Neuronal stem cell (in vitro differentiated cells): Measurements from ENCODE around the gene ATP5MC2.

Experiments used
- DNase-seq: peaks from one replicate; pipeline ENCODE4 v3.0.0-alpha.2; 2013; ENCODE audit warnings: low spot score
- H2AFZ ChIP-seq: one replicate; pipeline ENCODE4 v1.6.1; 2013; ENCODE audit warnings: mild to moderate bottlenecking, low read length, inconsistent platforms
- H2AK5ac ChIP-seq: 2 replicates; pipeline ENCODE4 v1.6.1; 2013; ENCODE audit warnings: low read depth, mild to moderate bottlenecking, inconsistent platforms, low read length, moderate library complexity, mixed read lengths
- H2BK120ac ChIP-seq: 2 replicates; pipeline ENCODE4 v1.6.1; 2013; ENCODE audit warnings: low read depth, mild to moderate bottlenecking, inconsistent platforms, low read length, moderate library complexity, mixed read lengths
- H2BK12ac ChIP-seq: one replicate; pipeline ENCODE4 v1.6.1; 2013; ENCODE audit warnings: low read length, inconsistent platforms
- H2BK15ac ChIP-seq: 2 replicates; pipeline ENCODE4 v1.6.1; 2013; ENCODE audit warnings: mild to moderate bottlenecking, low read length, inconsistent platforms, mixed read lengths
- H2BK5ac ChIP-seq: one replicate; pipeline ENCODE4 v1.6.1; 2013; ENCODE audit warnings: inconsistent platforms, mild to moderate bottlenecking, low read length, moderate library complexity
- H3K14ac ChIP-seq: one replicate; pipeline ENCODE4 v1.6.1; 2013; ENCODE audit warnings: low read length, inconsistent platforms
- H3K18ac ChIP-seq: 2 replicates; pipeline ENCODE4 v1.6.1; 2013; ENCODE audit warnings: low read length, inconsistent platforms
- H3K23ac ChIP-seq: 2 replicates; pipeline ENCODE4 v1.6.1; 2013; ENCODE audit warnings: low read depth, mild to moderate bottlenecking, mixed read lengths, low read length, inconsistent platforms; ENCODE audit not compliant: poor library complexity
- H3K27ac ChIP-seq: replicated peaks from 3 replicates; pipeline ENCODE4 v1.5.1; 2013; ENCODE audit warnings: low read length, inconsistent platforms
- H3K27me3 ChIP-seq, 3 experiments: 2 replicates each; pipeline ENCODE4 v1.6.1; 2013; ENCODE audit warnings: low read length in 3 of 3, mild to moderate bottlenecking in 2 of 3, inconsistent platforms in 1 of 3, low read depth in 1 of 3, mixed read lengths in 1 of 3, moderate library complexity in 1 of 3; ENCODE audit not compliant: control insufficient read depth in 3 of 3, insufficient read depth in 3 of 3
- H3K36me3 ChIP-seq, 2 donors: replicated peaks in 1 of 2; 2 replicates each; pipeline ENCODE4 v1.6.1; 2013; ENCODE audit warnings: low read length in 2 of 2; ENCODE audit not compliant: control insufficient read depth in 2 of 2, insufficient read depth in 2 of 2
- H3K4ac ChIP-seq: 2 replicates; pipeline ENCODE4 v1.6.1; 2013; ENCODE audit warnings: inconsistent platforms, mild to moderate bottlenecking, low read length, moderate library complexity
- H3K4me1 ChIP-seq, 2 donors: 1 replicate in 1 of 2; 2 replicates in 1 of 2; pipeline ENCODE4 v1.6.1; 2013; ENCODE audit warnings: low read length in 2 of 2, low read depth in 1 of 2; ENCODE audit not compliant: control insufficient read depth in 2 of 2, insufficient read depth in 1 of 2
- H3K4me2 ChIP-seq: one replicate; pipeline ENCODE4 v1.6.1; 2013; ENCODE audit warnings: mild to moderate bottlenecking, low read length, inconsistent platforms; ENCODE audit not compliant: insufficient read depth, poor library complexity, severe bottlenecking
- H3K4me3 ChIP-seq, 2 donors: 2 replicates each; pipeline ENCODE4 v1.5.1; 2013; ENCODE audit warnings: low read length in 2 of 2, mild to moderate bottlenecking in 2 of 2, inconsistent platforms in 1 of 2, moderate library complexity in 1 of 2
- H3K79me1 ChIP-seq: one replicate; pipeline ENCODE4 v1.6.1; 2013; ENCODE audit warnings: low read depth, mild to moderate bottlenecking, inconsistent platforms, low read length, moderate library complexity
- H3K9ac ChIP-seq: one replicate; pipeline ENCODE4 v1.6.1; 2013; ENCODE audit warnings: mild to moderate bottlenecking, low read depth, low read length, inconsistent platforms; ENCODE audit not compliant: poor library complexity
- H3K9me3 ChIP-seq, 2 donors: replicated peaks in 1 of 2; 2 replicates each; pipeline versions ENCODE3 to v1.6.1; 2013; ENCODE audit warnings: low read length in 2 of 2, mild to moderate bottlenecking in 2 of 2, inconsistent platforms in 1 of 2, low read depth in 1 of 2, mixed read lengths in 1 of 2, moderate library complexity in 1 of 2; ENCODE audit not compliant: control insufficient read depth in 2 of 2, insufficient read depth in 1 of 2
- H4K8ac ChIP-seq: one replicate; pipeline ENCODE4 v1.6.1; 2013; ENCODE audit warnings: low read depth, mild to moderate bottlenecking, inconsistent platforms, low read length, moderate library complexity
- H4K91ac ChIP-seq: one replicate; pipeline ENCODE4 v1.6.1; 2013; ENCODE audit warnings: low read length, low read depth, mild to moderate bottlenecking, inconsistent platforms; ENCODE audit not compliant: poor library complexity
- WGBS, 2 donors: extraction: QIAGEN DNeasy Blood & Tissue Kit; methylation state at CpG; one replicate each; pipeline ENCODE4 v1.1.7; 2013; ENCODE audit warnings: missing lambda C conversion rate in 2 of 2, mixed read lengths in 1 of 2; ENCODE audit not compliant: insufficient read length in 2 of 2, insufficient replicate concordance in 1 of 2; ENCODE audit errors: extremely low coverage in 2 of 2; 5-methylcytosine and 5-hydroxymethylcytosine counted together

Gene ATP5MC2

DNA sequence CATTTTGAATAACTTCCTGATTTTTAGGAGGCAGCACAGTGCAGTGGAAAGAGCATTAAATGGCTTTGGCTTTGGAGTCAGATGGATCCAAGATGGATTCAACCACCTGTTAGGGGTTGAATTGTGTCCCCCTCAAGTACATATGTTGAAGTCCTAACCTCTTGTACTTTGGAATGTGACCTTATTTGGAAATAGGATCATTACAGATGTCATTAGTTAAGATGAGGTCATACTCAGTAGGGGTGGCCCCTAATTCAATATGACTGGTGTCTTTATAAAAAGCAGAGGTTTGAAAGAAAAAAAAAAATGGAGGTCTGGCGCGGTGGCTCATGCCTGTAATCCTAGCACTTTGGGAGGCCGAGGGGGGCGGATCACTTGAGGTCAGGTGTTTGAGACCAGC, 18.8 kb downstream of the ATP5MC2 start:
- no peaks in the 10 kb centered on the region for H3K27me3 ChIP-seq
- no peak overlapping the region for H3K18ac ChIP-seq
- peaks cover 9 to 13% of the 10 kb centered on the region in 2 donors for H3K4me1 ChIP-seq
- H2BK120ac ChIP-seq, result no peak overlapping the region
- H3K4ac ChIP-seq, result no peak overlapping the region
- H3K36me3 ChIP-seq, result peaks cover 0 to 2% of the 10 kb centered on the region in 2 donors
- DNase-seq, result no peak
- H2BK12ac ChIP-seq, result no peak overlapping the region
- no peak overlapping the region for H3K23ac ChIP-seq
- H2BK15ac ChIP-seq, result no peak overlapping the region
- WGBS, 2 donors, result no CpG with 5 or more reads among the region's 4 CpGs
- H3K27ac ChIP-seq, result no peak overlapping the region
- H4K91ac ChIP-seq, result no peak overlapping the region
- no peak overlapping the region for H2AK5ac ChIP-seq
- H3K79me1 ChIP-seq, result no peaks in the 10 kb centered on the region
- no peak overlapping the region for H3K4me2 ChIP-seq
- H3K9ac ChIP-seq, result no peak overlapping the region
- H4K8ac ChIP-seq, result no peak overlapping the region
- no peak overlapping the region for H3K14ac ChIP-seq
- no peak overlapping the region for H2AFZ ChIP-seq
- H3K4me3 ChIP-seq, result no peak overlapping the region
- no peak overlapping the region for H2BK5ac ChIP-seq
- H3K9me3 ChIP-seq, result no peaks in the 10 kb centered on the region

DNA sequence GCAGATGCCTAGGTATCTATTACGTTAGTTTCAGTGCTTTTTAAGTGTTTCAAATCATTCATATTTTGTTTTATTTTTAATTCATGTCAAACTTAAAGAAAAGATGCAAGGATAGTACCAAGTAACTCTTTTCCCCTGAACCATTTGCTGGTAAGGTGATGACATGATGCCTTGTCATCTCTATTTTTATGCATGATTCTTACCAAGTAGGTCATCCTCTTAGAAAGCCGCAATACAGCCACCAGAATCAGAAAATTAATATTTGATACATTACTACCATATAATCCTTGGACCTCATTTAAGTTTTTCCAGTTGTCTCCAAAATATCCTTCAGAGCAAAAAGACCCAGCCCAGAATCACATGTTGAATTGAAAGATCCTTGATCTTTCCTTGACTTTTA, 22.3 kb downstream of the ATP5MC2 start:
- no peak overlapping the region for H4K91ac ChIP-seq
- no peaks in the 10 kb centered on the region for H3K9me3 ChIP-seq
- no peaks in the 10 kb centered on the region for H3K36me3 ChIP-seq
- H4K8ac ChIP-seq, result no peak overlapping the region
- H3K4me1 ChIP-seq, result peaks cover 2 to 7% of the 10 kb centered on the region in 2 donors
- no peak overlapping the region for H2AFZ ChIP-seq
- H3K27me3 ChIP-seq, result no peaks in the 10 kb centered on the region
- H3K14ac ChIP-seq, result no peak overlapping the region
- no peak overlapping the region for H3K18ac ChIP-seq
- H3K27ac ChIP-seq, result no peak overlapping the region
- no peak overlapping the region for H2BK120ac ChIP-seq
- no peak overlapping the region for H3K23ac ChIP-seq
- no CpG with 5 or more reads among the region's 2 CpGs for WGBS, 2 donors
- H2AK5ac ChIP-seq, result no peak overlapping the region
- no peak overlapping the region for H2BK5ac ChIP-seq
- no peak overlapping the region for H2BK12ac ChIP-seq
- H3K4me3 ChIP-seq, result no peak overlapping the region
- H3K9ac ChIP-seq, result no peak overlapping the region
- no peak for DNase-seq
- H3K4me2 ChIP-seq, result no peak overlapping the region
- H3K4ac ChIP-seq, result no peak overlapping the region
- no peaks in the 10 kb centered on the region for H3K79me1 ChIP-seq
- no peak overlapping the region for H2BK15ac ChIP-seq

DNA sequence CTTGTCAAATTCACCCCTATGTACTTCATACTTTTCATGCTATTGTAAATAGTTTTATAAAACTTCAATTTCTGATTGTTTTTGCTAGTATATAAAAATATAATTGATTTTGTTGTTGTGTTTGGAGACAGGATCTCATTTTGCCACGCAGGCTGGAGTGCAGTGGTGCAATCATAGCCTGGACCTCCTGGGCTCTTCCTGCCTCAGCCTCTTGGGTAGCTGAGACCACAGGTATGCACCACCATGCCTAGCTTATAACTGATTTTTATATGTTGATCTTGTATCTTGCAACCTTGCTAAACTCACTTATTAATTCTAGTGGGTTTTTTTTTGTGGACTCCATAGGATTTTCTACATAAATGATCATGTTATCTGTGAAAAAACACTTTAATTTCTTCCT, 23.5 kb downstream of the ATP5MC2 start:
- H3K4me1 ChIP-seq, result peaks cover 0 to 1% of the 10 kb centered on the region in 2 donors
- no peak overlapping the region for H3K4ac ChIP-seq
- H3K79me1 ChIP-seq, result no peaks in the 10 kb centered on the region
- no peak overlapping the region for H2BK15ac ChIP-seq
- no peaks in the 10 kb centered on the region for H3K36me3 ChIP-seq
- no peaks in the 10 kb centered on the region for H3K9me3 ChIP-seq
- H2BK12ac ChIP-seq, result no peak overlapping the region
- H3K9ac ChIP-seq, result no peak overlapping the region
- no peak overlapping the region for H2BK5ac ChIP-seq
- no CpG with 5 or more reads among the region's 1 CpG for WGBS, 2 donors
- H4K8ac ChIP-seq, result no peak overlapping the region
- H3K27me3 ChIP-seq, result no peaks in the 10 kb centered on the region
- no peak for DNase-seq
- H3K14ac ChIP-seq, result no peak overlapping the region
- no peak overlapping the region for H2BK120ac ChIP-seq
- H3K18ac ChIP-seq, result no peak overlapping the region
- H3K27ac ChIP-seq, result no peak overlapping the region
- H3K4me2 ChIP-seq, result no peak overlapping the region
- H3K23ac ChIP-seq, result no peak overlapping the region
- H2AFZ ChIP-seq, result no peak overlapping the region
- no peak overlapping the region for H2AK5ac ChIP-seq
- no peak overlapping the region for H3K4me3 ChIP-seq
- H4K91ac ChIP-seq, result no peak overlapping the region

DNA sequence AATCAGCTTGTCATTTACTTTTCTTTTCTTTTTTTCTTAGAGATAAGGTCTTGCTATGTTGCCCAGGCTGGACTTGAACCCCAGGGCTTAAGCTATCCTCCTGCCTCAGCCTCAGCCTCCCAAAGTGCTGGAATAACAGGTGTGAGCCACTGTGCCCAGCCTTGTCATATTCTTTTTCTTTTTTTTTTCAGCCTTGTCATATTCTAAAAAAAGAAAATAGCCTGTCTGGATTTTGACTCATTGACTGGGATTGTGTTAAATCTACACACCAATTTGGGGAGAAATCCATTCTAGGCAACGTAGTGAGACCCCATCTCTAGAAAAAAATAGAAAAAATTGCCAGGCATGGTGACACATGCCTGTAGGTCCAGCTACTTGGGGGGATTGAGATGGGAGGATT, 24.1 kb downstream of the ATP5MC2 start:
- Histone ChIP-seq H3K9me3 (no peaks in the 10 kb centered on the region), H2AFZ (no peak overlapping the region), H3K36me3 (no peaks in the 10 kb centered on the region), H3K14ac (no peak overlapping the region), H2BK120ac (no peak overlapping the region), H2BK15ac (no peak overlapping the region), H3K4ac (no peak overlapping the region), H3K79me1 (no peaks in the 10 kb centered on the region), H2BK5ac (no peak overlapping the region), H3K23ac (no peak overlapping the region), H3K9ac (no peak overlapping the region), H3K27ac (no peak overlapping the region), H3K18ac (no peak overlapping the region), H3K4me2 (no peak overlapping the region), H2BK12ac (no peak overlapping the region), H4K91ac (no peak overlapping the region), H4K8ac (no peak overlapping the region), H3K4me1 (no peaks in the 10 kb centered on the region), H2AK5ac (no peak overlapping the region), H3K27me3 (no peaks in the 10 kb centered on the region), H3K4me3 (no peak overlapping the region)
- DNase-seq, result no peak
- WGBS, 2 donors, result no CpG with 5 or more reads among the region's 1 CpG
